CD4-positive, alpha-beta T cell (primary cell): ENCODE results near the gene MRPS26. TPM values are rescaled to one million over a fixed set of nuclear protein-coding genes. Genes with fewer than 3 reads are reported as not detected.

ENCODE experiments used
- ATAC-seq: fragments of 200-7000 bp; cut with Tn5 transposase; one replicate; pipeline ENCODE4 v1.10.0; 2022; ENCODE audit warnings: mild to moderate bottlenecking; ENCODE audit not compliant: poor library complexity
- CTCF ChIA-PET: fragments of 350-600 bp; sonication (Branson Sonifier 250); formaldehyde crosslinking; loops from one replicate; lab custom pipeline; 2021; ENCODE audit warnings: antibody characterized with exemption, inconsistent platforms; lab: Charles Lee
- POLR2A ChIA-PET: fragments of 350-600 bp; sonication (Branson Sonifier 250); formaldehyde crosslinking; loops from one replicate; lab custom pipeline; 2021; ENCODE audit warnings: antibody characterized with exemption, inconsistent platforms; lab: Charles Lee
- DNase-seq, 14 experiments: peaks; one replicate each; pipeline ENCODE4 v3.0.0-alpha.2; 2013 to 2020; ENCODE audit warnings: mixed read lengths in 2 of 14
- H3K27ac ChIP-seq, 2 donors: one replicate each; pipeline versions ENCODE4 v1.5.1 to v1.7.0; 2013; ENCODE audit warnings: low read length in 2 of 2, low read depth in 1 of 2, mild to moderate bottlenecking in 1 of 2
- H3K27me3 ChIP-seq, 2 experiments: 1 replicate in 1 of 2; 2 replicates in 1 of 2; pipeline versions ENCODE4 v1.6.1 to v1.7.0; 2013; ENCODE audit warnings: low read length in 2 of 2, control low read depth in 1 of 2, mild to moderate bottlenecking in 1 of 2, moderate library complexity in 1 of 2; ENCODE audit not compliant: insufficient read depth in 2 of 2, control insufficient read depth in 1 of 2
- H3K36me3 ChIP-seq: one replicate; pipeline ENCODE4 v1.6.1; 2013; ENCODE audit warnings: low read length, control low read depth; ENCODE audit not compliant: insufficient read depth
- H3K4me1 ChIP-seq: one replicate; pipeline ENCODE4 v1.6.1; 2013; ENCODE audit warnings: low read length, control low read depth; ENCODE audit not compliant: insufficient read depth
- H3K4me3 ChIP-seq: one replicate; pipeline ENCODE4 v1.5.1; 2013; ENCODE audit warnings: mild to moderate bottlenecking, low read length, moderate library complexity
- H3K9me3 ChIP-seq, 2 experiments: 1 replicate in 1 of 2; 2 replicates in 1 of 2; pipeline versions ENCODE4 v1.6.1 to v1.7.0; 2013; ENCODE audit warnings: low read length in 2 of 2, mild to moderate bottlenecking in 2 of 2, control low read depth in 1 of 2, moderate library complexity in 1 of 2; ENCODE audit not compliant: control insufficient read depth in 1 of 2, insufficient read depth in 1 of 2
- H3K27ac Mint-ChIP-seq: one replicate; pipeline ENCODE4 v1.8.0; 2020; ENCODE audit warnings: mixed read lengths
- H3K27me3 Mint-ChIP-seq: one replicate; pipeline ENCODE4 v1.8.0; 2021; ENCODE audit warnings: mixed read lengths
- H3K36me3 Mint-ChIP-seq: one replicate; pipeline ENCODE4 v1.8.0; 2021; ENCODE audit warnings: low read depth, mixed read lengths
- H3K4me1 Mint-ChIP-seq: one replicate; pipeline ENCODE4 v1.8.0; 2021; ENCODE audit warnings: low read depth, mixed read lengths
- H3K4me3 Mint-ChIP-seq: one replicate; pipeline ENCODE4 v1.8.0; 2020; ENCODE audit warnings: mild to moderate bottlenecking, mixed read lengths
- H3K9me3 Mint-ChIP-seq: one replicate; pipeline ENCODE4 v1.8.0; 2020; ENCODE audit warnings: mixed read lengths
- CTCF ChIP-seq: fragments of 200-600 bp; IDR thresholded peaks from one replicate; pipeline ENCODE4 v1.8.0; 2022; ENCODE audit warnings: antibody characterized with exemption, mild to moderate bottlenecking
- intact Hi-C, 2 experiments: fragments of 100-400 bp; cut with DNase I in 1 of 2; cut with micrococcal nuclease in 1 of 2; formaldehyde crosslinking; loops; one replicate each; pipeline versions ENCODE4 v1.15.1 to v1.9.0; 2023 to 2025; cut with DNase I, micrococcal nuclease
- total RNA-seq, 174 experiments: library from RNA in 2 of 174; stranded (reverse) in 2 of 174; gene quantifications; one replicate each; pipeline ENCODE4 v1.2.3 and lab custom pipeline; 2021 to 2026

MRPS26 gene
- total RNA-seq, 2 experiments from 2014 or later, result 19.3 to 22.7 TPM

GRCh38 chr20:3094848-3095629 lies 49.2 kb downstream of the MRPS26 start:
- DNase-seq, result no peak
- H3K9me3 Mint-ChIP-seq, result no peaks in the 10 kb centered on the region
- no peak for ATAC-seq
- H3K27ac Mint-ChIP-seq, result peak overlapping the region; percentile 100
- H3K27me3 Mint-ChIP-seq, result peaks cover 7% of the 10 kb centered on the region
- no peak for TF ChIP-seq CTCF
- no peak overlapping the region for H3K4me3 Mint-ChIP-seq
- H3K4me1 ChIP-seq, result peaks cover 26% of the 10 kb centered on the region
- no peak overlapping the region for H3K4me3 ChIP-seq
- intact Hi-C loops, result no loop called here
- peaks cover 8% of the 10 kb centered on the region for H3K36me3 Mint-ChIP-seq
- ChIA-PET CTCF (no interaction called here), POLR2A (interaction anchor here (3.0 to 3.7 kb wide), 2 partner anchors 20 to 24 kb away, joined by 7 to 48 read pairs; partner anchors contain the start of gene OXT)
- H3K27ac ChIP-seq, result peak overlapping the region; percentile 9 to 38
- no peaks in the 10 kb centered on the region for H3K9me3 ChIP-seq
- peaks cover 36% of the 10 kb centered on the region for H3K4me1 Mint-ChIP-seq
- H3K27me3 ChIP-seq, result peaks cover 0 to 11% of the 10 kb centered on the region in 2 experiments
- no peaks in the 10 kb centered on the region for H3K36me3 ChIP-seq

Other genes with a start within 250 kb of the MRPS26 start
- gene CPXM1, start 245.4 kb upstream of the MRPS26 start, total RNA-seq, result not detected
- not detected for gene C20orf141, start 231.1 kb upstream of the MRPS26 start, total RNA-seq
- gene TMEM239, start 229.7 kb upstream of the MRPS26 start, total RNA-seq, result not detected
- gene PCED1A, start 205.4 kb upstream of the MRPS26 start, total RNA-seq, result 10 to 100 TPM; 69.2 to 69.7 TPM
- gene VPS16, start 205.3 kb upstream of the MRPS26 start, total RNA-seq, result 10 to 100 TPM; 38.2 to 40.6 TPM
- gene PTPRA, start 172.6 kb upstream of the MRPS26 start, total RNA-seq, result 10 to 100 TPM; 65.4 to 69.5 TPM
- not detected for gene GNRH2, start 2.4 kb upstream of the MRPS26 start, total RNA-seq
- 1 to 10 TPM; 1.1 to 1.6 TPM for gene OXT, start 25.6 kb downstream of the MRPS26 start, total RNA-seq
- under 1 TPM; 0.47 to 0.56 TPM for gene AVP, start 38.7 kb downstream of the MRPS26 start, total RNA-seq
- 10 to 100 TPM; 37.9 to 38.7 TPM for gene FASTKD5, start 113.8 kb downstream of the MRPS26 start, total RNA-seq
- 10 to 100 TPM; 11.9 to 13.0 TPM for gene UBOX5, start 113.8 kb downstream of the MRPS26 start, total RNA-seq
- gene LZTS3, start 127.5 kb downstream of the MRPS26 start, total RNA-seq, result 10 to 100 TPM; 22.2 to 22.4 TPM
- gene DDRGK1, start 158.6 kb downstream of the MRPS26 start, total RNA-seq, result 10 to 100 TPM; 40.7 to 43.4 TPM
- gene ITPA, start 163.4 kb downstream of the MRPS26 start, total RNA-seq, result 10 to 100 TPM; 17.8 to 19.5 TPM
- gene SLC4A11, start 193.1 kb downstream of the MRPS26 start, total RNA-seq, result under 1 TPM; 0.08 to 0.60 TPM